ENCODE data around the gene KRTAP6-3. TPM values are rescaled to one million over a fixed set of nuclear protein-coding genes. Genes with fewer than 3 reads are reported as not detected.

Gene KRTAP6-3
- total RNA-seq, 1 donor from 2014 or later = not detected

DNA sequence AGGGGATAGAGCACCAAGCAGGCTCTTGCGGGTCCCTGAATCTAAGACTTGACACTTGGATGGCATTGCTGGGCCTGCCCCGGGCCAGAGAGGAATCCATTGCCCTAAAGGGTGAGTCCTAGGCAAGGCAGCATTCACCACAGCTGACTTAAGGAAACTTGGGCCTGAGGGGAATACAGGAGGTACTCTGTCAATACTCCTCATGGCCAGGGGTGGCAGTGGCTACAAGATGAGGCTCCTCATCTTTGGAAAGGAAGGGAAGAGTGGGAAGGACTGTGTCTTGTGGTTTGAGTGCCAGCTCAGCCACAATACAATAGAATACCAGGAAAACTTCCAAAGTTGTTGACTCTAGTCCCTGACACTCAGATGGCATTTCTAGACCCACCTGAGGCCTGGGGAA is 13.7 kb downstream of the KRTAP6-3 start:
- H3K9me3 Mint-ChIP-seq = peaks cover 7% of the 10 kb centered on the region
- ATAC-seq (ENCODE audit: low read depth) = no peak
- no peaks in the 10 kb centered on the region for H3K4me1 Mint-ChIP-seq
- intact Hi-C loops (cut with micrococcal nuclease) = no loop called here
- H3K27ac Mint-ChIP-seq = no peak overlapping the region
- CTCF ChIA-PET = no interaction called here
- TF ChIP-seq, protein P1, sequence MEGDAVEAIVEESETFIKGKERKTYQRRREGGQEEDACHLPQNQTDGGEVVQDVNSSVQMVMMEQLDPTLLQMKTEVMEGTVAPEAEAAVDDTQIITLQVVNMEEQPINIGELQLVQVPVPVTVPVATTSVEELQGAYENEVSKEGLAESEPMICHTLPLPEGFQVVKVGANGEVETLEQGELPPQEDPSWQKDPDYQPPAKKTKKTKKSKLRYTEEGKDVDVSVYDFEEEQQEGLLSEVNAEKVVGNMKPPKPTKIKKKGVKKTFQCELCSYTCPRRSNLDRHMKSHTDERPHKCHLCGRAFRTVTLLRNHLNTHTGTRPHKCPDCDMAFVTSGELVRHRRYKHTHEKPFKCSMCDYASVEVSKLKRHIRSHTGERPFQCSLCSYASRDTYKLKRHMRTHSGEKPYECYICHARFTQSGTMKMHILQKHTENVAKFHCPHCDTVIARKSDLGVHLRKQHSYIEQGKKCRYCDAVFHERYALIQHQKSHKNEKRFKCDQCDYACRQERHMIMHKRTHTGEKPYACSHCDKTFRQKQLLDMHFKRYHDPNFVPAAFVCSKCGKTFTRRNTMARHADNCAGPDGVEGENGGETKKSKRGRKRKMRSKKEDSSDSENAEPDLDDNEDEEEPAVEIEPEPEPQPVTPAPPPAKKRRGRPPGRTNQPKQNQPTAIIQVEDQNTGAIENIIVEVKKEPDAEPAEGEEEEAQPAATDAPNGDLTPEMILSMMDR (IDR thresholded peaks at IDR 0.05) = no peak
- POLR2A ChIA-PET = no interaction called here
- no peaks in the 10 kb centered on the region for H3K36me3 Mint-ChIP-seq (ENCODE audit: low read depth)
- no peak overlapping the region for H3K4me3 Mint-ChIP-seq
- no peak for DNase-seq
- H3K27me3 Mint-ChIP-seq = no peaks in the 10 kb centered on the region

GRCh38 chr21:30612132-30612531 is 19.9 kb downstream of the KRTAP6-3 start:
- no peak overlapping the region for H3K4me3 Mint-ChIP-seq
- no peaks in the 10 kb centered on the region for H3K27me3 Mint-ChIP-seq
- no peak overlapping the region for H3K27ac Mint-ChIP-seq
- no peaks in the 10 kb centered on the region for H3K4me1 Mint-ChIP-seq
- H3K36me3 Mint-ChIP-seq (ENCODE audit: low read depth) = no peaks in the 10 kb centered on the region
- ChIA-PET POLR2A (no interaction called here), CTCF (no interaction called here)
- DNase-seq (no peak), ATAC-seq (ENCODE audit: low read depth) (no peak)
- intact Hi-C loops (cut with micrococcal nuclease) = no loop called here
- TF ChIP-seq, protein P1 (IDR thresholded peaks at IDR 0.05) = no peak
- H3K9me3 Mint-ChIP-seq = peaks cover 10% of the 10 kb centered on the region

DNA sequence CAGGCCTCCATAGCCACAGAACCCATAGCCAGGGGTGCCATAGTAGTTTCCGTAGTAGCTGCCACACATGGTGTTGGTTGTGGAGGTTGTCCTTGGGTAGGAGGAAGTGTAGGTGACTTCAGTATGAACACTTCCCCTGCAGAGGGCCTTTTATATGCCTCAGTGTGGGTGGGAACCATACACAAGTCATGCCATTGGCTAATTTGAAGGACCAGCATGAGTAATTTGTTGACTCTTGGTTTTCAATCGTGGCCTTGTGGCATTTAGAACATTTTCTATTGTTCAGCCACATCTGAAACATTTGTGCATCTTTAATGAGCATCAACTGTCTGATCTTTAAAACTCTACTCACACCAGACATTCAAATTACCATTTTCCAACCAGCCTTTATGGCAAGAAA is 21.6 kb downstream of the KRTAP6-3 start, which contains the start of gene KRTAP6-1:
TSS of gene KRTAP6-1 (minus strand) at position 95 of the 400 bp plus-strand sequence. CDS start at position 69, 26 bp downstream.
- Mint-ChIP-seq H3K27ac (no peak within 1 kb of the TSS), H3K4me1 (no peaks in the 10 kb centered on the region), H3K9me3 (peaks cover 10% of the 10 kb centered on the region), H3K36me3 (ENCODE audit: low read depth) (no peaks in the 10 kb centered on the region), H3K4me3 (no peak within 1 kb of the TSS), H3K27me3 (no peaks in the 10 kb centered on the region)
- intact Hi-C loops (cut with micrococcal nuclease) = no loop called here
- TF ChIP-seq, protein P1 (IDR thresholded peaks at IDR 0.05) = no peak
- POLR2A ChIA-PET = no interaction called here
- DNase-seq (no peak), ATAC-seq (ENCODE audit: low read depth) (no peak)
- CTCF ChIA-PET = no interaction called here

- ChIA-PET POLR2A (no interaction called here), CTCF (no interaction called here)
- intact Hi-C loops (cut with micrococcal nuclease) = no loop called here
- H3K4me3 Mint-ChIP-seq = no peak overlapping the region
- no peak overlapping the region for H3K27ac Mint-ChIP-seq
- TF ChIP-seq, protein P1 (IDR thresholded peaks at IDR 0.05) = no peak
- H3K9me3 Mint-ChIP-seq = peaks cover 7% of the 10 kb centered on the region
- no peaks in the 10 kb centered on the region for H3K36me3 Mint-ChIP-seq (ENCODE audit: low read depth)
- no peaks in the 10 kb centered on the region for H3K4me1 Mint-ChIP-seq
- ATAC-seq (ENCODE audit: low read depth) (no peak), DNase-seq (no peak)
- no peaks in the 10 kb centered on the region for H3K27me3 Mint-ChIP-seq
Measured at GRCh38 chr21:30615199-30615598, 23.0 kb downstream of the KRTAP6-3 start.

GRCh38 chr21:30616125-30616524 is 23.9 kb downstream of the KRTAP6-3 start, which contains the start of gene KRTAP20-1:
TSS of gene KRTAP20-1 (plus strand) at chr21:30616425. CDS start at chr21:30616455, 30 bp downstream.
- ATAC-seq (ENCODE audit: low read depth) (no peak), DNase-seq (no peak)
- intact Hi-C loops (cut with micrococcal nuclease) = no loop called here
- peaks cover 4% of the 10 kb centered on the region for H3K9me3 Mint-ChIP-seq
- no peak within 1 kb of the TSS for H3K27ac Mint-ChIP-seq
- no peaks in the 10 kb centered on the region for H3K4me1 Mint-ChIP-seq
- POLR2A ChIA-PET = no interaction called here
- H3K27me3 Mint-ChIP-seq = no peaks in the 10 kb centered on the region
- CTCF ChIA-PET = no interaction called here
- TF ChIP-seq, protein P1 (IDR thresholded peaks at IDR 0.05) = no peak
- H3K4me3 Mint-ChIP-seq = no peak within 1 kb of the TSS
- H3K36me3 Mint-ChIP-seq (ENCODE audit: low read depth) = no peaks in the 10 kb centered on the region
